Measurements from ENCODE around the gene CABLES2.

DNA sequence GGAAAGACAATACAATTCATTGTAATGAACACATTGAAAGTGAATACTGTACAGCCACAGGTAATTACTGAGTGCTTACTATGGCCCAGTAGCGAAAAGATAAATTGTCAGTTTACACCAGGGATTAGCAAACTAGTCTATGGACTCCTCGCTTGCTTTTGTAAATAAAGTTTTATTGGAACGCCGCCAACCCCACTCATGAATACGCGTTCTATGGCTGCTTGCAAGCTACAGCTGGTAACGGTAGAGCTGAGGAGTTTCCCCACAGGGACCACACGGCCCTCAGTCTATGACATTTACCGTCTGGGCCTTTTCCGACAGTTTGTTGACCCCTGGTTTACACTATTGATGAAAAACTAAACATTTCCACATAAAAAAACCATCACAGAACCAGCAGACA lies 64.2 kb downstream of the CABLES2 start:
- TF ChIP-seq, protein P1, sequence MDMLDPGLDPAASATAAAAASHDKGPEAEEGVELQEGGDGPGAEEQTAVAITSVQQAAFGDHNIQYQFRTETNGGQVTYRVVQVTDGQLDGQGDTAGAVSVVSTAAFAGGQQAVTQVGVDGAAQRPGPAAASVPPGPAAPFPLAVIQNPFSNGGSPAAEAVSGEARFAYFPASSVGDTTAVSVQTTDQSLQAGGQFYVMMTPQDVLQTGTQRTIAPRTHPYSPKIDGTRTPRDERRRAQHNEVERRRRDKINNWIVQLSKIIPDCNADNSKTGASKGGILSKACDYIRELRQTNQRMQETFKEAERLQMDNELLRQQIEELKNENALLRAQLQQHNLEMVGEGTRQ (IDR thresholded peaks at IDR 0.05; ENCODE audit: low read depth, low read length) = no peak
- no peak for TF ChIP-seq CTCF (conservative IDR thresholded peaks at IDR 0.05; ENCODE audit: low read depth, low read length)
- no peak for TF ChIP-seq RFX5 (IDR thresholded peaks at IDR 0.05; ENCODE audit: low read depth, low read length)
- TF ChIP-seq POLR2A (IDR thresholded peaks at IDR 0.05; ENCODE audit: low read depth, low read length) = no peak
- no peak for TF ChIP-seq CEBPB (IDR thresholded peaks at IDR 0.05; ENCODE audit: low read depth, low read length)
- no peak for TF ChIP-seq CHD1 (IDR thresholded peaks at IDR 0.05; ENCODE audit: low read depth, low read length)
- no peak for TF ChIP-seq RCOR1 (IDR thresholded peaks at IDR 0.05; ENCODE audit: insufficient replicate concordance, low read length)
- TF ChIP-seq RAD21 (IDR thresholded peaks at IDR 0.05; ENCODE audit: low read length) = no peak
- no peak for TF ChIP-seq BHLHE40 (IDR thresholded peaks at IDR 0.05; ENCODE audit: low read depth, low read length)
- TF ChIP-seq MAZ (IDR thresholded peaks at IDR 0.05; ENCODE audit: borderline replicate concordance, low read depth, low read length) = no peak

Data from IMR-90 (cell line).